Fibroblast of the aortic adventitia (primary cell): ENCODE measurements around the gene ATXN1. TPM values are rescaled to one million over a fixed set of nuclear protein-coding genes. Genes with fewer than 3 reads are reported as not detected.

Source experiments
- DNase-seq: peaks from one replicate; pipeline ENCODE4 v3.0.0-alpha.2; 2010; ENCODE audit warnings: low read depth
- H3K4me3 ChIP-seq: 2 replicates; pipeline ENCODE4 v1.5.1; 2011; ENCODE audit warnings: low read depth, mild to moderate bottlenecking, control low read depth, low read length, moderate library complexity
- total RNA-seq: library from RNA; depleted of rRNA; stranded (reverse); fragments of >200 nt; gene quantifications from 2 replicates; pipeline ENCODE4 v1.2.3, GENCODE V29; 2012; ENCODE audit warnings: low replicate concordance
- TF ChIP-seq, protein P1 (sequence below): IDR thresholded peaks from 2 replicates; pipeline ENCODE4 v1.5.1; 2011; ENCODE audit warnings: mild to moderate bottlenecking, low read length, control low read depth, inconsistent platforms; ENCODE audit not compliant: insufficient read depth

ATXN1 gene
- total RNA-seq, 1 donor = 39.3 TPM

DNA sequence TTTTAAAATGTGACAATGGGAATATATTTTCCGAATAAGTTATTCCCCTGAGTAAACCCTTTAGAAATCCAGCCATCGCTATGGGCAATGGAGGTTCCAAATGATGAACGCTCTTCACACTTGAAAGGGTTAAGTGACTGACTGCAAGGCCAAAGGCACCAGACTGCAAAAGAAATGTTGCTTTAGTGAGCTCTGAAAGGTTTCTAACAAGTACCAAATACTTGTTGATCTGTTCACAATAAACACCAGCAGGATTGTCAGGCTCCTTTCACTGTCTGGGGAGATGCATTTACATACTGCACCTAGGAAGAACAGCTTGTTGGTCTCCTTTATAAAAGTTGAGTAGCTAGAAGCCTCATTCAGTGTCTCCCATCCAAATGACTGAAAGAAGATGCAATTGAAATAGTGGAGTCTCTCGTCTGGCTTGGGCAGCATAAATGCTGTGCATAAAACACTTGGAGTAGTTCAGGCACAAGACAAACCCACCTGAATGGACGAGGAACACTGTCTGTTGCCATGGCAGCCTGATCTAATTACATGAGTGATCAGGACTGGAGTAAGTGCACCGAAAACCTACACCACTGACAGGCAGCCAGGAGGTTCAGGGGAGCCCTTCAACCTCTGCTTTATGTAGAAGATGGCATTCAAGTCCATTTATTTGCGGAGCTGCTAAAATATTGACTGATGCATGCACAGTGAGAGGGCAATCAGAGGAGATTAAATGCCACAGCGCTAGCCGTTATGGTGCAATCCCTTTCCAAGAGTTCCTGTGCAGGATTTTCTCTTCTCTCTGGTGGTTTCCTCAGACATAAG lies 2.9 kb downstream of the ATXN1 start:
- TF ChIP-seq, protein P1, sequence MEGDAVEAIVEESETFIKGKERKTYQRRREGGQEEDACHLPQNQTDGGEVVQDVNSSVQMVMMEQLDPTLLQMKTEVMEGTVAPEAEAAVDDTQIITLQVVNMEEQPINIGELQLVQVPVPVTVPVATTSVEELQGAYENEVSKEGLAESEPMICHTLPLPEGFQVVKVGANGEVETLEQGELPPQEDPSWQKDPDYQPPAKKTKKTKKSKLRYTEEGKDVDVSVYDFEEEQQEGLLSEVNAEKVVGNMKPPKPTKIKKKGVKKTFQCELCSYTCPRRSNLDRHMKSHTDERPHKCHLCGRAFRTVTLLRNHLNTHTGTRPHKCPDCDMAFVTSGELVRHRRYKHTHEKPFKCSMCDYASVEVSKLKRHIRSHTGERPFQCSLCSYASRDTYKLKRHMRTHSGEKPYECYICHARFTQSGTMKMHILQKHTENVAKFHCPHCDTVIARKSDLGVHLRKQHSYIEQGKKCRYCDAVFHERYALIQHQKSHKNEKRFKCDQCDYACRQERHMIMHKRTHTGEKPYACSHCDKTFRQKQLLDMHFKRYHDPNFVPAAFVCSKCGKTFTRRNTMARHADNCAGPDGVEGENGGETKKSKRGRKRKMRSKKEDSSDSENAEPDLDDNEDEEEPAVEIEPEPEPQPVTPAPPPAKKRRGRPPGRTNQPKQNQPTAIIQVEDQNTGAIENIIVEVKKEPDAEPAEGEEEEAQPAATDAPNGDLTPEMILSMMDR = no peak
- H3K4me3 ChIP-seq = peak overlapping the region; percentile 92
- DNase-seq = no peak

DNA sequence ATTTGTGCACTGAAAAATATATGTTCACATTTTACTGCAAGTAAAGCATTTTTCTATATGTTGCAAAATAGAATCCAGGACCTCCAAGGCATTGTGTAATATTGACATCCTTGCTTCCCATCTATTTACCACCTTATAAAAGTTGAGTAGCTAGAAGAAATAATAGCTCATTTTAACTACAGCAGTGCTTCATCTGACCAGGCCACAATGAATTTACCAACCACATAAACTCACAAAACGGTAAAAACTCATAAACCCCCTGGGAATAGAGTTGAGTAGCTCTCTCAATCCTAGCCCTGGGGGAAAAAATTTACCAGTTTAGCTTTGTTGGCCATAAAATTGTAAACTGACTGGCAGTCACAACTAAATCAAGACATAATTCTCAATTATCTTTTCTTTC lies 3.9 kb downstream of the ATXN1 start:
- DNase-seq = no peak
- TF ChIP-seq, protein P1 = no peak
- H3K4me3 ChIP-seq = no peak overlapping the region

DNA sequence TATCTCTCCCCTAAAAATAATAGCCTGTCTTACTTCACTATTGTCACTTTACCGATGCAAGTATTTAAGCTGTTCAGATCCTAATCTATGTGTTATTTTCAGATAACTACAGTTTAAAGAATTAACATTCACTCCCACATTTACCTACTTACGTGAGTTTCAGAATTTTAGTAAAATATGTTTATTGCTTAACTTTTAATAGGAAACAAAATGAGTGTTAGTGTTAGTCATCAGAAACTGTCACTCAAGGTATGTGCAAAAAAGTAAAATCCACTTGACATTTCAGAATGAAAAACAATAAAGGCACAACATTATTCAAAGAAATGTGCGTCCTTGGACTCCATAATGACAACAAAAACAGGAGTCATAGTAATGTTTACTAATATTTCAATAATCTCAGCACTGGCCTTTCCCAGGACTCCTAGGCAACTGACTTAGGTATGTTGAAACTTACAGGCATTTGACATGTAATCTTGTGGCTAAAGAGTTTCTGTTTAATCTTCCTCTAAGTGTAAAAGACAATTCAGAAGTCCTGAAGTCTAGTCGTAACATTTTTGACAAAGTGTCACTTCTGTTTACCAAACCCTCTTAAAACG lies 4.5 kb downstream of the ATXN1 start:
- TF ChIP-seq, protein P1 = no peak
- no peak overlapping the region for H3K4me3 ChIP-seq
- DNase-seq = no peak

DNA sequence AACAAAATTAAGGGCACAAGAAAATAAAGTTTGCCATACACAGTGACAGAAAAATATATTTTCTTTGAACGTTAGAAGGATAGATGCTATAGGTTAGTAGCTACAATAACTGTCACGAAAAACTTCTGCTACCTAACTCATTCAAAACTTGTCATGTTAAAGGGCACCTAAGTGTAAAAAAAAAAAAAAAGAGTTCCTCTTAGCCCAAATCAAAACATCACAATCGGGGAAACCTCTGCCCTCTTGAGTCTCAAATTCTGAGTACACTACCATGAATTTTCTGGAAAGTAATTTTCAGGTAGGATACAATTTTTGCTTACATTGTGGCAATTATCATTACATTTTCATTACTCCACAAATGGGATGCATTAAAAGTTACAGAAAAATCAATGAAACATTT lies 5.7 kb downstream of the ATXN1 start:
- no peak for DNase-seq
- TF ChIP-seq, protein P1 = no peak

DNA sequence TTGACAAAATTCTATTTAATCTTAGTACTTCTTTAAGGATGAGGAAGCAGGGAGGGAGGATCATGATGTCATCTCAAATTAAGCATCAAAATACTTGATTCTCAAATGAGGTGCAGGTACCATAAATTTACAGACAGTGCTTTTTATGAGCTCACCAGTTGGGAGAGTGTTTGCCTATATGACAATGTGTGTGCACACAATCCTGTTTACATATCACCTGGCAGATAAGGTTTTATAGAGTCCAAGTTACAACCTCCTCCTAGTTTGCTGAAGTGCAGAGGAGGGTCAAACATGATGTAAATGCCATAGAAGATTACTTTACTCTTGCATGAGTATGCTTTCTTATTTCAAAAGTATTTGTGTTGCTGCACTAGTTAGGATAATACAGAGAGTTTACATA lies 6.4 kb downstream of the ATXN1 start:
- TF ChIP-seq, protein P1 = no peak
- DNase-seq = no peak
- H3K4me3 ChIP-seq = no peak overlapping the region

More for the DNA sequence above, 5.7 kb downstream of the ATXN1 start:
- H3K4me3 ChIP-seq = no peak overlapping the region

DNA sequence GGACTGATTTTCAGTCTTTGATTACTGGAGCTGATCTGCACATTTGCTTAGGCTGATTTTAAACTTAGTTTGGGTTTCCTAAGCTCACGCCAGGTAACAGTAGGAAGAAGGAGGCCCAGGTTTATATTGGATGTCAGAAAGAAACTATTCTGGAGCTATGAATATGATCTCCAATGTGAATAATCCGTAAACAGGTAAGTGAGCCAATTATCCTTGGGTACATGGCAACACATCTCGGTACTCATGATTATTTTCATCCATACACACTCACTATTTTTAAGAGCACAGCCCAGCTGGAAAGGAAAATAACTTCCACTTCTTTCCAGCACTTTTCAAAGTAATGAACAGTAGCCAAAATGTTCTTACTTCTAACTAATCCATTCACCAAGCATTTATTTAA lies 7.0 kb downstream of the ATXN1 start:
- H3K4me3 ChIP-seq = no peak overlapping the region
- TF ChIP-seq, protein P1 = no peak
- DNase-seq = no peak
